ENCODE measurements around the gene FRS2. TPM values are rescaled to one million over a fixed set of nuclear protein-coding genes. Genes with fewer than 3 reads are reported as not detected.

FRS2 gene
- total RNA-seq, 1 donor: 64.4 TPM

DNA sequence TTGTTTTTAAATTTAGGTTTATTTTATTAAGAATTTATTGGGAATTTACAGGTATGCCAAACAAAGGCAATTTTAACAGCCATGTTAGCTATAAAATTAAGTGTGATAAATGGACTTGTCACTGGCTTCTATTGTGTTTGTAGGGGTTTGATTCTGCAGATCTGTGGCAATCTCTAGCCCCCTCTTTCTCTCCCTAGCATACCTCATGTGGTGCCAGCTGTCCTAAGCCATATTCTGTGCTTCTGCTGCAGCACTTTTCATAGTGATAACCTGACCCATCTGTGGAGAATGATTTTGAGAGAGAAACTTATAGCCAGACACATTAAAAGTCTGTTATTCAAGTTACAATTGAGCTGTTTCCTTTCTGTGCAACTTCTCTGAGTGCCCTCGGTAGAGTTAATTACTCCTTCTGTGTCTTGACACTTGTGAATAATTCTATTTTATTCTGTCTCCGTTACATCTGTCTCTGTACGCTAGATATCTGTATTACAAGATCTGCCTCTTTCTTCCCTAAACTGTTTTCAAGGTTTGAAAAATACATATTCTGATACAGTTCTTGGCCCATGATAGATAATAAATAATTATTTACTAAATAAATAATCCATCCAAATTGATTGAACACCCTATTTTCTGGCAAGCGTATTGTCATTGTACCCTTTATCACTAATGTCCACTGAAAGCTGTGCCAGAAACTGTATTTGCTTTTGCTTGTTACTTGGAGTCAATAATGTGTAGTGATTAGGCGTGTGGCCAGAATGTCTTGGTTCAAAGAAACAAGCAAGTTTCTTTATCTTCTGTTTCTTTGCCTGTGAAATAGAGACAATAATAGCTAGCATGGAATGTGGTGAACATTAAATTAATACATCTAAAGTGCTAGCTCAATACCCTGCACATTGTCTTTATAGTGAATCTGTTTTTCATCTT, 40.0 kb downstream of the FRS2 start:
- Histone ChIP-seq H3K4me3 (ENCODE audit: insufficient read depth, low read length) (no peak overlapping the region), H4K20me1 (ENCODE audit: insufficient read depth, low read length) (peaks cover 26% of the 10 kb centered on the region)

DNA sequence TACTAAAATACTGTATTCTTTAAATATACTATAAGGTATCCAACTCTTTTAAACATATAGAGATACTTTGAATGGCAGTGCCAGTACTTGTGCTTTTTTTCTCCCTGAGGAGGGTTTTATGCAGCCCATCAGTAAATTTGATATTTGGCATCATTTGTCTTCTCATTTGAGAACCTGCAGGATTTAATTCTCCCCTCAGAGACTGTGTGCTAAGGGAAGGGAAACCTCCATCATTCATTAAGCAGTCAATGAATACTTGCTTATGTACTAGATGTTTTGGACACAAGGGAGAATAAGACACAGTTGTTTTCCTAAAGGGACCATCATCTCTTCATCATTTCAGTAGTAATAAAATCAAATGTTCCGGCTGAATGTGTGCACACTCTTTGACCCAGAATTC, 40.8 kb downstream of the FRS2 start:
- Histone ChIP-seq H3K27ac (ENCODE audit: low read depth, low read length) (no peak overlapping the region), H3K4me1 (ENCODE audit: insufficient read depth, low read length) (peaks cover 46% of the 10 kb centered on the region), H4K20me1 (ENCODE audit: insufficient read depth, low read length) (peaks cover 26% of the 10 kb centered on the region)

More for the DNA sequence above, 40.0 kb downstream of the FRS2 start:
- Histone ChIP-seq H3K36me3 (ENCODE audit: insufficient read depth, low read length) (no peaks in the 10 kb centered on the region), H2AFZ (ENCODE audit: low read length) (no peak overlapping the region), H3K27ac (ENCODE audit: low read depth, low read length) (peak overlapping the region; percentile 70), H3K9me3 (ENCODE audit: low read depth, low read length) (no peaks in the 10 kb centered on the region), H3K4me2 (ENCODE audit: insufficient read depth, low read length) (no peak overlapping the region), H3K27me3 (ENCODE audit: insufficient read depth, low read length) (no peaks in the 10 kb centered on the region), H3K79me2 (ENCODE audit: insufficient read depth, low read length) (peaks cover 92% of the 10 kb centered on the region), H3K4me1 (ENCODE audit: insufficient read depth, low read length) (peaks cover 42% of the 10 kb centered on the region)
- DNase-seq (ENCODE audit: insufficient read length, low spot score, missing footprints): no peak
- TF ChIP-seq, protein P1, sequence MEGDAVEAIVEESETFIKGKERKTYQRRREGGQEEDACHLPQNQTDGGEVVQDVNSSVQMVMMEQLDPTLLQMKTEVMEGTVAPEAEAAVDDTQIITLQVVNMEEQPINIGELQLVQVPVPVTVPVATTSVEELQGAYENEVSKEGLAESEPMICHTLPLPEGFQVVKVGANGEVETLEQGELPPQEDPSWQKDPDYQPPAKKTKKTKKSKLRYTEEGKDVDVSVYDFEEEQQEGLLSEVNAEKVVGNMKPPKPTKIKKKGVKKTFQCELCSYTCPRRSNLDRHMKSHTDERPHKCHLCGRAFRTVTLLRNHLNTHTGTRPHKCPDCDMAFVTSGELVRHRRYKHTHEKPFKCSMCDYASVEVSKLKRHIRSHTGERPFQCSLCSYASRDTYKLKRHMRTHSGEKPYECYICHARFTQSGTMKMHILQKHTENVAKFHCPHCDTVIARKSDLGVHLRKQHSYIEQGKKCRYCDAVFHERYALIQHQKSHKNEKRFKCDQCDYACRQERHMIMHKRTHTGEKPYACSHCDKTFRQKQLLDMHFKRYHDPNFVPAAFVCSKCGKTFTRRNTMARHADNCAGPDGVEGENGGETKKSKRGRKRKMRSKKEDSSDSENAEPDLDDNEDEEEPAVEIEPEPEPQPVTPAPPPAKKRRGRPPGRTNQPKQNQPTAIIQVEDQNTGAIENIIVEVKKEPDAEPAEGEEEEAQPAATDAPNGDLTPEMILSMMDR (IDR thresholded peaks at IDR 0.05; ENCODE audit: extremely low read depth, low read depth, low read length): no peak

DNA sequence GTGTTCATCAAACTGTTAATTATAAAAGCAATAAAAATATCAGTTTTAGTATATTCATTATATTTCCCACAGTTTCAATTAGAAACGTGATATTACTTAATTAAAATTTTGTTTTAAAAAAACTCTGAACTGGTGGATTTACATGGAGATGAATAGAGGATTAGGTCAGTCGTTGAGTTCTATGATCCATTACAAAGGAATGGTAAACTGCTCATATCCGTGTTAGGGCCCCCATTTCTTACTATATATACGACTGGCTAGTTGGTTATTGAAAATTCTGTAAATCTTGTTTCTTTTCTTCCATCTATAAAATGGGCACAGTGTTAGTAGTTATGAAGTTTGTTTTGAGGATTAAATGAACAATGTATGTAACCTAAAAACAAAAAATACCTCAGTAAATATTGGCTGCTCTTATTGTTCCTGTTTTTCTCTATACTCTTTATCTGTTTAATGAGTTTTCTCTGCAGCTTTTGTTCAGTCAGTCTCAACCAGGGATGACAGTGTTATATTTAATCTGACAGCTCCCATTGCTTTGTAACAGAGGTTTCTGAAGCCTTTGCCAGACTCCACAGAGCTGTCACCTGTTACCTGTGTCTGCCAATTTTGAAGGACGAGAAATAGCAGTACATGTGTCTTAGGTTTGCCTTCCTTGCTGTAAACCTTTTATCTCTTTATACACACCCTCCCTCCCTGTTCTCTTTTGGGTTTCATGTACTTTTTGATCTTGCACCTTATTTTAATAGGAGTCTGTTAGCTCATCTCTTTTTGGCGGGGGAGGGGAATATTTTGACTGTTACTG, 41.5 kb downstream of the FRS2 start:
- H3K4me2 ChIP-seq (ENCODE audit: insufficient read depth, low read length): no peak overlapping the region
- peaks cover 89% of the 10 kb centered on the region for H3K79me2 ChIP-seq (ENCODE audit: insufficient read depth, low read length)
- TF ChIP-seq, protein P1 (IDR thresholded peaks at IDR 0.05; ENCODE audit: extremely low read depth, low read depth, low read length): no peak
- no peak overlapping the region for H2AFZ ChIP-seq (ENCODE audit: low read length)
- peaks cover 46% of the 10 kb centered on the region for H3K4me1 ChIP-seq (ENCODE audit: insufficient read depth, low read length)
- no peak overlapping the region for H3K27ac ChIP-seq (ENCODE audit: low read depth, low read length)
- no peak for DNase-seq (ENCODE audit: insufficient read length, low spot score, missing footprints)
- peaks cover 26% of the 10 kb centered on the region for H4K20me1 ChIP-seq (ENCODE audit: insufficient read depth, low read length)
- H3K4me3 ChIP-seq (ENCODE audit: insufficient read depth, low read length): no peak overlapping the region
- no peaks in the 10 kb centered on the region for H3K36me3 ChIP-seq (ENCODE audit: insufficient read depth, low read length)
- H3K9me3 ChIP-seq (ENCODE audit: low read depth, low read length): no peaks in the 10 kb centered on the region
- no peaks in the 10 kb centered on the region for H3K27me3 ChIP-seq (ENCODE audit: insufficient read depth, low read length)

More for the DNA sequence above, 40.8 kb downstream of the FRS2 start:
- H3K79me2 ChIP-seq (ENCODE audit: insufficient read depth, low read length): peaks cover 91% of the 10 kb centered on the region
- TF ChIP-seq, protein P1 (IDR thresholded peaks at IDR 0.05; ENCODE audit: extremely low read depth, low read depth, low read length): no peak
- H3K36me3 ChIP-seq (ENCODE audit: insufficient read depth, low read length): no peaks in the 10 kb centered on the region
- H3K4me2 ChIP-seq (ENCODE audit: insufficient read depth, low read length): no peak overlapping the region
- H3K9me3 ChIP-seq (ENCODE audit: low read depth, low read length): no peaks in the 10 kb centered on the region
- H2AFZ ChIP-seq (ENCODE audit: low read length): no peak overlapping the region
- no peak for DNase-seq (ENCODE audit: insufficient read length, low spot score, missing footprints)
- H3K27me3 ChIP-seq (ENCODE audit: insufficient read depth, low read length): no peaks in the 10 kb centered on the region
- H3K4me3 ChIP-seq (ENCODE audit: insufficient read depth, low read length): no peak overlapping the region

DNA sequence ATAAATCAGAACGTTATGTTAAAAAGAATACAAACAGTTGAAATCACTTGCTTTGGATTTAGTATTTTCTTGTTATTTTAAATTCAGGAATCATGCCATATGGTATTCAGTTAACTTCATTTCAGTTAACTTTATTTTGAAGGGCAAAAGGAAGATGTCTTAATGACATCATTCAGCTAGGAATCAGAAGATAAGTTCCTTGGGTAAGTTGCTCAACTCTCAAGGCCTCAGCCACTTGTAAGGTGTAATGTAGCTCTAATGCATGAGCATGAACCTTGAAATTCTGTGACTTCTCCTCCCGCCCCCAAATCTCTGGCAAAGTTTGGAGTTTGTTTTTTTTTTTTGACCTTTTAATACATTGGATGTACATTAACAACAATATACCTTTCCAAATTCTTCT, 42.6 kb downstream of the FRS2 start:
- Histone ChIP-seq H2AFZ (ENCODE audit: low read length) (no peak overlapping the region), H3K36me3 (ENCODE audit: insufficient read depth, low read length) (no peaks in the 10 kb centered on the region), H3K9me3 (ENCODE audit: low read depth, low read length) (no peaks in the 10 kb centered on the region), H3K27me3 (ENCODE audit: insufficient read depth, low read length) (no peaks in the 10 kb centered on the region), H3K4me3 (ENCODE audit: insufficient read depth, low read length) (no peak overlapping the region), H4K20me1 (ENCODE audit: insufficient read depth, low read length) (peaks cover 26% of the 10 kb centered on the region), H3K79me2 (ENCODE audit: insufficient read depth, low read length) (peaks cover 91% of the 10 kb centered on the region), H3K4me2 (ENCODE audit: insufficient read depth, low read length) (peak overlapping the region; percentile 7), H3K4me1 (ENCODE audit: insufficient read depth, low read length) (peaks cover 46% of the 10 kb centered on the region), H3K27ac (ENCODE audit: low read depth, low read length) (peak overlapping the region; percentile 2)
- DNase-seq (ENCODE audit: insufficient read length, low spot score, missing footprints): no peak
- TF ChIP-seq, protein P1 (IDR thresholded peaks at IDR 0.05; ENCODE audit: extremely low read depth, low read depth, low read length): no peak
